OCI-LY7 (cell line): ENCODE measurements around the gene PEAK3. TPM values are rescaled to one million over a fixed set of nuclear protein-coding genes. Genes with fewer than 3 reads are reported as not detected.
A peak's percentile ranks its signal among the peaks of the same experiment; 100 is the strongest.

Experiments used
- BruUV-seq: library from RNA; stranded (reverse); fragments of 400-500 nt; replicated peaks from 2 replicates; lab custom pipeline; 2021; lab: Mats Ljungman, UMichigan
- CTCF ChIA-PET: fragments of 300-600 bp; sonication (Branson Sonifier 250); formaldehyde crosslinking; loops from one replicate; lab custom pipeline; 2022; ENCODE audit warnings: antibody characterized with exemption; ENCODE audit not compliant: unreplicated experiment; lab: Charles Lee
- POLR2A ChIA-PET: fragments of 300-600 bp; sonication (Branson Sonifier 250); formaldehyde crosslinking; loops from one replicate; lab custom pipeline; 2022; ENCODE audit warnings: antibody characterized with exemption; lab: Charles Lee
- DNase-seq: peaks from one replicate; pipeline ENCODE4 v3.0.0-alpha.2; 2015; ENCODE audit warnings: low spot score
- H2AFZ ChIP-seq: fragments of 200-600 bp; sonication (generic), shearing (Covaris generic); 2 replicates; pipeline ENCODE4 v1.6.1; 2014; ENCODE audit warnings: mild to moderate bottlenecking, antibody characterized with exemption, low read length, moderate library complexity
- H3K27ac ChIP-seq: fragments of 200-600 bp; sonication (generic); 2 replicates; pipeline ENCODE4 v1.5.1; 2014; ENCODE audit warnings: mixed run types, low read depth, mild to moderate bottlenecking, moderate library complexity, low read length, inconsistent platforms; ENCODE audit not compliant: poor library complexity, severe bottlenecking
- H3K36me3 ChIP-seq: fragments of 200-600 bp; sonication (generic); 2 replicates; pipeline ENCODE4 v1.6.1; 2014; ENCODE audit warnings: mild to moderate bottlenecking, antibody characterized with exemption, low read length, moderate library complexity, mixed read lengths; ENCODE audit not compliant: insufficient read depth
- H3K4me1 ChIP-seq: fragments of 200-600 bp; sonication (generic); 2 replicates; pipeline ENCODE4 v1.5.1; 2014; ENCODE audit warnings: mild to moderate bottlenecking, low read length; ENCODE audit not compliant: insufficient read depth, poor library complexity, severe bottlenecking
- H3K4me2 ChIP-seq: fragments of 200-600 bp; sonication (generic); 2 replicates; pipeline ENCODE4 v1.6.1; 2014; ENCODE audit warnings: mild to moderate bottlenecking, low read length
- H3K4me3 ChIP-seq: fragments of 200-600 bp; sonication (generic); 2 replicates; pipeline ENCODE4 v1.5.1; 2014; ENCODE audit warnings: mild to moderate bottlenecking, low read depth, low read length; ENCODE audit not compliant: poor library complexity, severe bottlenecking
- H3K79me2 ChIP-seq: fragments of 200-600 bp; sonication (generic); 2 replicates; pipeline ENCODE4 v1.6.1; 2016; ENCODE audit warnings: low read depth, mild to moderate bottlenecking, low read length, moderate library complexity, mixed read lengths; ENCODE audit not compliant: insufficient read depth
- H3K9me2 ChIP-seq: fragments of 200-600 bp; sonication (generic); 2 replicates; pipeline ENCODE4 v1.6.1; 2016; ENCODE audit warnings: mild to moderate bottlenecking, low read length, mixed read lengths; ENCODE audit not compliant: insufficient read depth
- H3K9me3 ChIP-seq: fragments of 200-600 bp; sonication (generic); 2 replicates; pipeline ENCODE4 v1.6.1; 2014; ENCODE audit warnings: mild to moderate bottlenecking, mixed run types, low read length, mixed read lengths
- H4K20me1 ChIP-seq: fragments of 200-600 bp; sonication (generic); 2 replicates; pipeline ENCODE4 v1.6.1; 2014; ENCODE audit warnings: mild to moderate bottlenecking, antibody characterized with exemption, low read length, moderate library complexity, mixed read lengths; ENCODE audit not compliant: insufficient read depth
- EZH2phosphoT487 ChIP-seq: fragments of 200-600 bp; sonication (generic); IDR thresholded peaks from 2 replicates; pipeline ENCODE4 v1.6.1; 2018; ENCODE audit warnings: low read depth, borderline replicate concordance, mild to moderate bottlenecking, mixed run types, antibody characterized with exemption, low read length, moderate library complexity, mixed read lengths
- intact Hi-C: fragments of 100-400 bp; cut with micrococcal nuclease; formaldehyde crosslinking; loops from one replicate; pipeline ENCODE4 v1.10.0; 2022; ENCODE audit not compliant: unreplicated experiment
- total RNA-seq, 2 experiments: library from RNA; depleted of rRNA in 1 of 2; stranded (reverse); fragments of >200 nt in 1 of 2; shearing (Covaris generic) in 1 of 2; gene quantifications; 2 replicates each; pipeline ENCODE4 v1.2.3, GENCODE V29; 2014 to 2022
- TF ChIP-seq, protein P1 (sequence below): fragments of 200-600 bp; sonication (generic); conservative IDR thresholded peaks from 2 replicates; pipeline ENCODE4 v1.5.1; 2014; ENCODE audit warnings: mild to moderate bottlenecking, antibody characterized with exemption, low read length, moderate library complexity, mixed read lengths

Gene PEAK3
- total RNA-seq, 2 experiments from 2014 or later: not detected

DNA sequence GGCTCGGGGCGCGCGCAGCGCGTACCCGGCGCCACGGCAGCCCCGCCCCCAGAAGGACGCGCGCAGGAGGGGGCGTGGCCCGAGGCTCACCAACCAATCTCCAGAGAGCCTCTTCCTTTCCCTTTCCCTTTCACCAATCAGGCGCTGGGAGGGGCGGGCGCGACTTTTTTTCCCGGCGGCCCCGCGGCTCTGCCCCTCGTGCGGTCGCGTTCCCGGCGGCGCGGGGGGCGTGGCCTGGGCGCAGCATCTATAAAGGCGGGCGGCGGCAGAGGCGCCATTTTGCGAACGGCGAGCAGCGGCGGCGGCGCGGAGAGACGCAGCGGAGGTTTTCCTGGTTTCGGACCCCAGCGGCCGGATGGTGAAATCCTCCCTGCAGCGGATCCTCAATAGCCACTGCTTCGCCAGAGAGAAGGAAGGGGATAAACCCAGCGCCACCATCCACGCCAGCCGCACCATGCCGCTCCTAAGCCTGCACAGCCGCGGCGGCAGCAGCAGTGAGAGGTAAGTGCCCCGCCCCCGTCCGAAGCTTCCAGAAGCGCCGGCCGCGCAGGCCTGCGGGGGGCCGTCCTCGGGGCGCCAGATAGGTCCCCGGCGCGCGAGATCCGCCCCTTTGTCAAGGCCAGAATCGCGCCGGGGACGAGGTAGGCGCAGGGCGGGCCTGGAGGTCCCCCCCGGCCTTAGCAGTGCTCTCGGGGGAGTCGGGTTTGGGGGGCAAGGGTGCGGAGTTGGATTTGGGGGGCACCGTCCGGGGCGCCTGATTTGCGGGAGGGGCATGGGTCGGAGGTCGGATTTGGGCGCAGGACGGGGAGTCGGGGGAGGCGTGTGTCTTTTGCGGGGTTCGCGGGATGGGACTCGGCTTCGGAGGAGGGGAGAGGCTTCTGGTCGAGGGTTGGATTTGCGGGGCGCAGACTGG, 12.5 kb downstream of the PEAK3 start:
- ChIA-PET POLR2A (interaction anchor here (2.7 kb wide), 1 partner anchor 10 kb away, joined by 11 read pairs; no protein-coding TSS in a partner anchor), CTCF (no interaction called here)
- peak overlapping the region; percentile 87 for H3K4me3 ChIP-seq
- peak overlapping the region; percentile 98 for H3K4me2 ChIP-seq
- H3K9me2 ChIP-seq: no peaks in the 10 kb centered on the region
- no peaks in the 10 kb centered on the region for H3K9me3 ChIP-seq
- peaks cover 10% of the 10 kb centered on the region for H4K20me1 ChIP-seq
- peak overlapping the region; percentile 93 for H3K27ac ChIP-seq
- peaks cover 53% of the 10 kb centered on the region for H3K4me1 ChIP-seq
- no peak overlapping the region for H2AFZ ChIP-seq
- H3K79me2 ChIP-seq: peaks cover 55% of the 10 kb centered on the region
- DNase-seq: peak; percentile 96
- no TSS peak for BruUV-seq
- peaks cover 46% of the 10 kb centered on the region for H3K36me3 ChIP-seq
- TF ChIP-seq, protein P1, sequence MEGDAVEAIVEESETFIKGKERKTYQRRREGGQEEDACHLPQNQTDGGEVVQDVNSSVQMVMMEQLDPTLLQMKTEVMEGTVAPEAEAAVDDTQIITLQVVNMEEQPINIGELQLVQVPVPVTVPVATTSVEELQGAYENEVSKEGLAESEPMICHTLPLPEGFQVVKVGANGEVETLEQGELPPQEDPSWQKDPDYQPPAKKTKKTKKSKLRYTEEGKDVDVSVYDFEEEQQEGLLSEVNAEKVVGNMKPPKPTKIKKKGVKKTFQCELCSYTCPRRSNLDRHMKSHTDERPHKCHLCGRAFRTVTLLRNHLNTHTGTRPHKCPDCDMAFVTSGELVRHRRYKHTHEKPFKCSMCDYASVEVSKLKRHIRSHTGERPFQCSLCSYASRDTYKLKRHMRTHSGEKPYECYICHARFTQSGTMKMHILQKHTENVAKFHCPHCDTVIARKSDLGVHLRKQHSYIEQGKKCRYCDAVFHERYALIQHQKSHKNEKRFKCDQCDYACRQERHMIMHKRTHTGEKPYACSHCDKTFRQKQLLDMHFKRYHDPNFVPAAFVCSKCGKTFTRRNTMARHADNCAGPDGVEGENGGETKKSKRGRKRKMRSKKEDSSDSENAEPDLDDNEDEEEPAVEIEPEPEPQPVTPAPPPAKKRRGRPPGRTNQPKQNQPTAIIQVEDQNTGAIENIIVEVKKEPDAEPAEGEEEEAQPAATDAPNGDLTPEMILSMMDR: no peak; the same call in 1 of the 2 replicates
- intact Hi-C loops: no loop called here

DNA sequence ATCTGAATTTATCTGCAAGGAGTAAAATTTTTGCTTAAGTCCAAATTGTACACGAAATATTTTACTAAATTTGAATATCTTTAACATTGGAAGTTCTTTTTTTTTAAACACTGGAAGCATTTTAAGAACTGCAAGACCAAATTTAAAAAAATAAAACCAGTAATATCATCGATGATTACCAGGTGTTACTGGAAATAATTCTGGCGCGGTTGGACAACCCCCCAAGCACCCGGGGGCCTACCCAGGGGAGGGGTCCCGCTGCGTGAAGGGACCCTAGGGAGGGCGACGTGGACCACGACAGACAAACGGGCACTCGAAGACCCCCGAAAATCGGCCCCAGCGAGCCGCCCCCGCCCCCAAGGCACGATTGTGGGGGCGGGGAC, 13.1 kb downstream of the PEAK3 start:
- POLR2A ChIA-PET: no interaction called here
- peaks cover 53% of the 10 kb centered on the region for H3K4me1 ChIP-seq
- H3K4me3 ChIP-seq: peak overlapping the region; percentile 87
- H3K9me2 ChIP-seq: no peaks in the 10 kb centered on the region
- H2AFZ ChIP-seq: peak overlapping the region; percentile 77; the same call in 1 of the 2 replicates
- peaks cover 4% of the 10 kb centered on the region; the same call in 1 of the 2 replicates for H4K20me1 ChIP-seq
- H3K36me3 ChIP-seq: peaks cover 40% of the 10 kb centered on the region
- BruUV-seq: no TSS peak
- peak overlapping the region; percentile 82 for H3K4me2 ChIP-seq
- peaks cover 48% of the 10 kb centered on the region for H3K79me2 ChIP-seq
- intact Hi-C loops: no loop called here
- H3K9me3 ChIP-seq: no peaks in the 10 kb centered on the region
- CTCF ChIA-PET: no interaction called here
- DNase-seq: no peak
- peak overlapping the region; percentile 25 for H3K27ac ChIP-seq
- no peak for TF ChIP-seq EZH2phosphoT487
- TF ChIP-seq, protein P1: no peak

DNA sequence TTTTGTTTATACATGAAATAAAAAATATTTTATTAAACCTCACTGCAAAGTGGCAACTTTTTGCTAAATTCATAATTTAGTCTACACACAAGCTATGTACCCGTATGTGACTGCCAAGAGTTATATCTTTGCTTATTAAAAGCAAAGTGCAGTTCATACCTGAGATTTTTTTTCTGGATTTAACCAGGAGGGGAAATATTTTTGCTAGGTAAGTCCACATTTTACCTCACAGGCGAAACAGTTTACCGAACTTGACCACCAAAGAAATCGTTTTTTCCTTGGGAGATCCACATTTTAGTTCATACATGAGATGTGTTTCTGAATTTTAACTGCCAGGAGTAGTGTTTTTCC, 13.5 kb downstream of the PEAK3 start:
- POLR2A ChIA-PET: interaction anchor here (1.0 kb wide), 1 partner anchor 9 kb away, joined by 7 read pairs; no protein-coding TSS in a partner anchor
- TSS peak; percentile 75 for BruUV-seq

More for the DNA sequence above, 13.5 kb downstream of the PEAK3 start:
- Histone ChIP-seq H3K4me2 (peak overlapping the region; percentile 82), H3K9me3 (no peaks in the 10 kb centered on the region), H3K4me1 (peaks cover 50% of the 10 kb centered on the region), H3K27ac (peak overlapping the region; percentile 25), H3K36me3 (peaks cover 37% of the 10 kb centered on the region), H3K79me2 (peaks cover 48% of the 10 kb centered on the region), H2AFZ (peak overlapping the region; percentile 77; the same call in 1 of the 2 replicates), H3K4me3 (peak overlapping the region; percentile 87), H4K20me1 (peaks cover 4% of the 10 kb centered on the region; the same call in 1 of the 2 replicates), H3K9me2 (no peaks in the 10 kb centered on the region)
- no peak for DNase-seq
- no peak for TF ChIP-seq EZH2phosphoT487
- TF ChIP-seq, protein P1: no peak
- intact Hi-C loops: no loop called here
- CTCF ChIA-PET: no interaction called here
